Lower leg skin (tissue), 3 donors: ENCODE measurements around the gene UGT1A9.

Experiments
- CTCF ChIP-seq, 3 donors: fragments of 450-650 bp; IDR thresholded peaks; one replicate each; pipeline ENCODE4 v1.5.1; 2016; ENCODE audit warnings: antibody characterized with exemption in 3 of 3, mild to moderate bottlenecking in 3 of 3, moderate library complexity in 2 of 3
- POLR2A ChIP-seq, 2 donors: fragments of 450-650 bp; IDR thresholded peaks; one replicate each; pipeline ENCODE4 v1.6.1; 2016 to 2017; ENCODE audit warnings: antibody characterized with exemption in 2 of 2, mild to moderate bottlenecking in 1 of 2, moderate library complexity in 1 of 2

GRCh38 chr2:233800208-233800607 is 128.5 kb downstream of the UGT1A9 start:
- TF ChIP-seq CTCF (IDR thresholded peaks at IDR 0.05) = no peak
- TF ChIP-seq POLR2A (IDR thresholded peaks at IDR 0.05) = no peak
